ENCODE measurements around the gene LPP.

The LPP gene

DNA sequence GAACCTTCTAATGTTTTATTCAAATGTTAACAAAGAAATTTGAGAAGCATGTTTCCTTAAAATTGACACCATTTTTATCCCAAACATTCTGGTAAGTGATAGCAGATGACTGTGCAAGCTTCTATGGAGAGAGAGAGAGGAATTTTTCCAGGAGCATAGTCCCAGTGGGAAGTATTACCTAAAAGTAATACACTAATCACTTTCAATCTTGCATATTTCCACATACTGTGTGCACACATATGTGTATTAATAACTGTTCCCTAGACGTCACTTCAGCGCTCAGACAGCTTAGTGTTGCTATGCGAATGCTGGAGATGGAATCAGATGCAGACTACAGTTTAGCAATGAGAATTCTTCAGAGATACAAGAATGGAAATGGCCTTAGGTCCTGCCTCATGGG, 593.5 kb downstream of the LPP start:
- peaks cover 10% of the 10 kb centered on the region for H3K4me1 Mint-ChIP-seq
- H3K4me3 Mint-ChIP-seq = no peak overlapping the region
- DNase-seq (ENCODE audit: low spot score in 2 of 2) (no peak), ATAC-seq (no peak)
- H3K9me3 Mint-ChIP-seq = no peaks in the 10 kb centered on the region
- H3K27ac Mint-ChIP-seq = no peak overlapping the region
- no peaks in the 10 kb centered on the region for H3K36me3 Mint-ChIP-seq

DNA sequence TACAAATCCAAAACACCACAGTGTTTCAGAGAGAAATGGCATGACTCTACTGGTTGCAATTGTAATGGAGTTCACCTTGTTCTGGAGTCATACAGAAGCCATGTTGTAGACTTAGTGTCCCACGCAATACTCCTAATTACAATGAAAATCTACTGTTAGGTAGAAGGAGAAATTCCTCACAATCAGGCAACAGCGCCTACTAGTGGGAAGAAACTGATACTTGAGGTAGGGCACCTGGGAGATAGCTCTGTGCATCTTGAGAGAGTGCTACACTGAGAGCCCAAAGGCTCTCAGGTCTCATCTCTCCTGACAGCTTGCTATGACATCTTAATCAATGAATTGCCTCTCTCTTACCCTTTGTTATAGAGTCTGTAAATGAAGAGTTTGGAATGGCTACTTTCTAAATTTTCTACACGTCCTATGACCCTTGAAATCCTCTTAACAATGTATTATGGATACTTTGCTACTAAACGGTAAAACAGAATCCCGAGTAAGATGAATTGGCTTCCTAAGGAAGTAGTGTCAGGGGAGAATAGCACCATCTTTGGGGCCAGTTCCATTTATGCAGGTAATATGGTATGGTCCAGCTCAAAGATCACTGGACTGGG, 595.2 kb downstream of the LPP start:
- Mint-ChIP-seq H3K4me3 (no peak overlapping the region), H3K27ac (no peak overlapping the region), H3K4me1 (peaks cover 19% of the 10 kb centered on the region), H3K9me3 (no peaks in the 10 kb centered on the region), H3K36me3 (peaks cover 4% of the 10 kb centered on the region)
- ATAC-seq (peak; percentile 48), DNase-seq (ENCODE audit: low spot score in 2 of 2) (peak; percentile 20 to 67)

DNA sequence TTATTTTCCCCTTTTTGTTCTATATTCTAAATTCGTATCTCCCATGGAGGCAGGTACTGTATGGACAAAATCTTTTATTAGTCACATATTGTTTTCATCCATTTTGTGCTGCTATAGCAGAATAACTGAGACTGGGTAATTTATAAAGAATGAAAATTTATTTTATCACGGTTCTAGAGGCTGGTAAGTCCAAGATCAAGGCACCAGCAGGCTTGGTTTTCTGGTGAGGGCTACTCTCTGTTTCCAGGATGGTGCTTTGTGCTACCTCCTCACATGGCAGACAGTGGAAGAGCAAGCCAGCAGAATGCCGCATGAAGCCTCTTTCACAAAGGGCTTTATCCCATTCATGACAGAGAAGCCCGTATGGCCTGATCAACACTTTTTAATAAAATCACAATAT, 595.9 kb downstream of the LPP start:
- Mint-ChIP-seq H3K4me1 (peaks cover 19% of the 10 kb centered on the region), H3K9me3 (no peaks in the 10 kb centered on the region), H3K4me3 (no peak overlapping the region), H3K27ac (no peak overlapping the region), H3K36me3 (peaks cover 4% of the 10 kb centered on the region)
- ATAC-seq (no peak), DNase-seq (ENCODE audit: low spot score in 2 of 2) (no peak)

DNA sequence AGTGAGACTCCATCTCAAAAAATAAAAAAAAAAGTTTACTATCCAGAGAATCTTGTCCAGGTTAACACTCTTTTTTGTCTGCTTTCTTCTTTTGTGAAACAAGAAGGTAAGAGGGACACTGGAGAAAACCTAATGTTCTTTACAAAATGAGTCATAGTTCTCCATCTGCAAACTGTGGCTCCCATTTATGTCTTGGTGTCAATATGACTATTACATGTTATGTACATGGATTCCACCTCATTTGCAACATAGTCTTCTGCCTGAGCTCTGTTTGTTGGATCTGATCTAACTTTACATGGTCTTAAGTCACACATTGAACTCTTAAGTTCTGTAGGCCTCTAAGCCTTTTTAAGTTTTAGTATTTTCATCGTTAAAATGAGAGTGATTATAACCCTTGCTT, 596.7 kb downstream of the LPP start:
- H3K4me1 Mint-ChIP-seq = peaks cover 19% of the 10 kb centered on the region

DNA sequence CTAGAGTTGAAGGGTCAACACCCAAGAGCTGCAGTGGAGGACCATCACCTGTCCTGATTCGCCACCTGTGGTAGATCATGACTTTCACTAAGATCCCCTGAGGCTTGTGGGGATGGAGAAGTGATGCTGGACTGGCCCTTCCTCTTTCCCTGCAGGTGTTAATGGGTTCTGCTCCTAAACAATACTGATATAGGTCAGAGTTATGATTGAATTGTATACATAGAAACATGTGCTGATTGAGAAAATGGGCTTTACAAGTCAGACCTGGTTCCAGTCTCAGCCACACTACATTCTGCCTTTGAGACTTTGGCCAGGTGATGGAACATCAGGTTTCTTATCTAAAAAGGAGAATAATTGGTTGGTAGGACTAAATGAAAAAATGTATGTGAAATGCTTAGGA, 598.9 kb downstream of the LPP start:
- peak; percentile 33 for ATAC-seq

More for the DNA sequence above, 596.7 kb downstream of the LPP start:
- H3K36me3 Mint-ChIP-seq = peaks cover 4% of the 10 kb centered on the region
- no peak overlapping the region for H3K27ac Mint-ChIP-seq
- DNase-seq (ENCODE audit: low spot score in 2 of 2) (no peak), ATAC-seq (peak; percentile 55)
- H3K9me3 Mint-ChIP-seq = no peaks in the 10 kb centered on the region
- no peak overlapping the region for H3K4me3 Mint-ChIP-seq

DNA sequence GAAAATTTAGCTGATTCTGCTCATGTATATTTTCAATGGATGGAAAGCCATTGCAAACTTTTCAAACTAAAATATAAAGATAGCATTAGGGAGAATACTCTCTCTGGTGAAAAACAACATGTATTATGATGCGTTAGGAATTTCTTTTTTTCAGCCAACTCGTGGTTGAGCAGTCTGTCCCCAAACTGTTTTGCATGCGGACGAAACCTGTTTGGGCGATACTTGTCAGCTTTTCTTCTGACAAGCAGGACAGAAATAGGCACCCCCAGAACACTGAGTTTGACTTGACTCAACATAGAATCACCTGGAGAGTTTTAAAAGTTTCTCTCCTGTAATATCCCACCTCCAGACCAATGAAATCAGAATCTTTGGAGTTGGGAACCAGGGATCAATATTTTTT, 600.3 kb downstream of the LPP start:
- H3K9me3 Mint-ChIP-seq = no peaks in the 10 kb centered on the region
- peaks cover 16% of the 10 kb centered on the region for H3K4me1 Mint-ChIP-seq
- DNase-seq (ENCODE audit: low spot score in 2 of 2) (no peak), ATAC-seq (no peak)
- H3K27ac Mint-ChIP-seq = no peak overlapping the region
- no peak overlapping the region for H3K4me3 Mint-ChIP-seq
- H3K36me3 Mint-ChIP-seq = peaks cover 4% of the 10 kb centered on the region

More for the DNA sequence above, 598.9 kb downstream of the LPP start:
- Mint-ChIP-seq H3K4me3 (no peak overlapping the region), H3K9me3 (no peaks in the 10 kb centered on the region), H3K27ac (no peak overlapping the region), H3K4me1 (peaks cover 19% of the 10 kb centered on the region), H3K36me3 (peaks cover 4% of the 10 kb centered on the region)
- no peak for DNase-seq (ENCODE audit: low spot score in 2 of 2)

DNA sequence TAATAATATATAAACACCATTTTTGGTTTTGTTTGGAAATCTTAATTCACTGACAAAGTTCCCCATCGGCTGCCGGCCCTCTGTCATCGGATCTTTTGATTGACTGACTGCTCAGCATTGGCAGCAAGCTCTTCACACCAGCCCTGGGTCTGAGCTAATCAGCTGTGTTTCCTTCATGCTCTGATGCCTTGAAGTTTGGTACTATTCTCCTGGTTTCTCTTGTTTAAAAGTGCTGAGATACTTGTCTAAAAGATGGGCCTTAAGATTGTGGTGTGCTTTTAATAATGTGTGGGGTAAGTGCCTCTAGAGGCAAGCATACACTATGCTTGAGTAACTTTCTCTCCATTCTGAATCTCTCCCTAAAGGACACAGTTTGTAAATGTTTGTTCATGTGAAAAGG, 602.3 kb downstream of the LPP start:
- Mint-ChIP-seq H3K27ac (no peak overlapping the region), H3K4me1 (peaks cover 9% of the 10 kb centered on the region), H3K4me3 (no peak overlapping the region), H3K9me3 (no peaks in the 10 kb centered on the region), H3K36me3 (peaks cover 4% of the 10 kb centered on the region)
- no peak for DNase-seq (ENCODE audit: low spot score in 2 of 2)
- no peak for ATAC-seq

DNA sequence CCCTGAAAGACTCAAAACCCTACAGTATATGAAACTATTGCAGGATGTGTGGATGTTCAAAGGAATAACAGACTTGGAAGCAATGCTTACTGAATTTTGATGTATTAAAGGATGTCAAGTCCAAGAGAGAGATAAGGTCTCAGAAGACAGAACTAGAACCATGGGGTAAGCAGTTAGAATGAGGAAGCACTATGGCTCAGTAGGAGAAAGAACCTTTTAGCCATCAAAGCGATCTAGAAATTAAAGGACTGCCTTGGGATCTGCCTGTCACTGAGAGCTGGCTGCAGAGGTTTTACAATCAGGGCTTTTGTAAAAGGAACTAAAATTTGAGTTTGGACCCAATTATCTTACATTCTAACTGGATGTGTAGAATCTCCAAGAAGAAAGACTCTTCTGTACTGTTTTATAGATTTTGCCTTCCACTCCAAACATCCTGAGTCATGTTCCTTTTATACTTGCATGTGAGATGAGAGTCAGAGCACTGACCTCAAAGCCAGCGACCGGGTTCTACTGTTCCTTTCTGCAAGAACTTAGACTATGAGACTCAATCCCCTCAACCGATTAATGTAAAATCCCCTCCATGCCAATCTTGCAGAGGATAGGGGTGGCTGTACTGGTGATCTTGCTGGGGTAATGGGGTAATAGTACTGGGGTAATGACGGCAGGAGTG, 605.5 kb downstream of the LPP start:
- ATAC-seq (no peak), DNase-seq (ENCODE audit: low spot score in 2 of 2) (no peak)
- Mint-ChIP-seq H3K9me3 (no peaks in the 10 kb centered on the region), H3K27ac (no peak overlapping the region), H3K4me3 (no peak overlapping the region), H3K4me1 (no peaks in the 10 kb centered on the region), H3K36me3 (no peaks in the 10 kb centered on the region)

DNA sequence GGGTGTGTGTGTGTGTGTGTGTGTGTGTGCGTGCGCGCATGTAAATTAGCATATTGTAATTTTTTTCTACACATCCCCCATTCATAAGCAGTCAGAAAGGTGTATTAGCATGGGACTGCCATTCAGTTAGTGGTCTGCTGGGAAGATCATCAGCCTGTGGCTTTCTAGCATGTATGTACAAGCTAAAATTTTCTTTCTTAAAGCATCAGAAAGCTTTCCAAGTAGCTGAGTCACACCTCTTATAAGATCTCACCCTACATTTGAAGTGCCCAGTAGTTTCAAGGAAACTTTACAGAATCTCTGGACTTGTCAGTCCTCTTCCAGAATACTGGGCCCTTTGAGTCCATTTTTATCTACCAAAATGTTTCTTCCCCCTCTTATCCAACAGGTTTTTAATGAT, 606.5 kb downstream of the LPP start:
- no peak overlapping the region for H3K27ac Mint-ChIP-seq
- no peaks in the 10 kb centered on the region for H3K9me3 Mint-ChIP-seq
- no peak overlapping the region for H3K4me3 Mint-ChIP-seq
- ATAC-seq (no peak), DNase-seq (ENCODE audit: low spot score in 2 of 2) (no peak)
- no peaks in the 10 kb centered on the region for H3K4me1 Mint-ChIP-seq
- H3K36me3 Mint-ChIP-seq = no peaks in the 10 kb centered on the region

DNA sequence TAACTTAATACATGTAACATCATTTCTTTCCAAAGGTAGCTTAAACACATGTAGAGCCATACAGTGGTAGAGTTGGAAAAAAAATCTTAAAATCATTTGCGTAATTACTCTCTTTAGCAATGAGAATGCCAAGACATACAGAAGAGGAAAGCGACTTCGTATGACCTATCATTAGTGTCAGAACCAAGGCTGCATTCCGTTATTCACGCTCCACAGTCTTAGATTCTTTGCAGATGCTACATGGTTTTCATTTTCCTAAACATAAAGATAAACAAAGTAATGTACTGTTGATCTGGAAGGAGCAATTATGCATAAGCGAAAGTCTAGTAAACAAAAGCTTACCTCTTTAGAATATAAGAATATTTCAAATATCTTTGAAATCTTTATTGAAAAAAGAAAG, 607.5 kb downstream of the LPP start:
- Mint-ChIP-seq H3K4me1 (no peaks in the 10 kb centered on the region), H3K4me3 (no peak overlapping the region), H3K9me3 (no peaks in the 10 kb centered on the region), H3K27ac (no peak overlapping the region), H3K36me3 (no peaks in the 10 kb centered on the region)
- no peak for DNase-seq (ENCODE audit: low spot score in 2 of 2)
- ATAC-seq = no peak

DNA sequence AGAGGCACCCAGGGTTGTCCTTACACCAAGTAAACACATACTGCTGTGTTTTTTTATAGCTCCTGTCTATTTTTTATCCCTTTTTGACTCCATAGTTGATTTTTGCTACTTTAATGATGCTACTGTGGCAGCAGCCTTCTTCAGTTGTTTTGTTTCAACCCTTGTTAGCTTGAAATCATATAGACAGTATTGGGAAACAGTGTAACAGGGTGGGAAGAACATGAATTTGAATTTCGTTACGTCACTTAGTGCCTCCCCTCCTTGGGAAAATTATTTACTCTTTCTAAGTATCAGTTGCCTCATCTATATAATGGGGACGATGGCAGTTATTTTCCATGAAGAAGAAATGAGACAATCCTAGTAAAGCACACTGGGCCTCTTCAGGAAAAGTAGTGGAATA, 608.0 kb downstream of the LPP start:
- DNase-seq (ENCODE audit: low spot score in 2 of 2) (no peak), ATAC-seq (no peak)
- Mint-ChIP-seq H3K4me1 (no peaks in the 10 kb centered on the region), H3K9me3 (no peaks in the 10 kb centered on the region), H3K4me3 (no peak overlapping the region), H3K36me3 (no peaks in the 10 kb centered on the region), H3K27ac (no peak overlapping the region)

DNA sequence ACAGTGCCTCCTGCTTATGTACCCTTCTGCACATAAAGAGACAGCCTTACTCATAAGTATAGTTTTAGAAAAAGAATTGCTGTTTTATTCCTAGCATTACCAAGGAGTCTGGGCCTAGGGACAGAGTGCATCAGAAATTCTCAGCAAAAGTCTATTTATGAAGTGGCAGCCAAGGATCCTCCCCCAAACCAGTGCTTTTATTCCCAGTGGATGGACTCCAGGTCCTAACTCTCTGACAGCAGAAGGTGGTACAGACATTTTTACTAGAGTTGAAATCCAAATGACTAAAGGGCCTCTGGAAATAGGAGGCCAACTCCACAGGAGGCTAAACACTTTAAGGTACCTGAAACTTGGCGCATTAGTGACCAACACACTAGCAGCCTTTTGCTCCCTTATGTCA, 610.7 kb downstream of the LPP start:
- ATAC-seq = no peak
- Mint-ChIP-seq H3K36me3 (no peaks in the 10 kb centered on the region), H3K4me3 (no peak overlapping the region), H3K4me1 (no peaks in the 10 kb centered on the region), H3K9me3 (no peaks in the 10 kb centered on the region), H3K27ac (no peak overlapping the region)
- DNase-seq (ENCODE audit: low spot score in 2 of 2) = no peak

DNA sequence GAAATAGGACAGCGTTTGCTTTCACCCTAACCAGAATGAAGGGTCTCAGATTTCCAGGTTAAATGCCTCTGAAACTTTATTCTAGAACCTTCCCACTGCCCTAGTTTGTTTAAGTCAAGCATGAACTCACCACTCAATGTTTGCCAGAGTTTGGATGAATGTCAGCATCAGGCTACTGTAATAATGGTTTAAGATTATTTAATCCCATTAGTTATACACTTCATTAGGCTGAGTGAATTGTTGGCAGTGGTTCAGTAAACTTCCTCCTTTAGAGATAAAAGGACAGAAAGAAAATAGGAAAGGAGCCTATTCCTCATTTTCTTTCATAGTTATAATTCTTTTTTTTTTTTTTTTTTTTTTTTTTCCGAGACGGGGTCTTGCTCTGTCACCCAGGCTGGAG, 615.9 kb downstream of the LPP start:
- Mint-ChIP-seq H3K27ac (no peak overlapping the region), H3K9me3 (no peaks in the 10 kb centered on the region), H3K36me3 (no peaks in the 10 kb centered on the region), H3K4me3 (no peak overlapping the region), H3K4me1 (no peaks in the 10 kb centered on the region)
- no peak for ATAC-seq
- no peak for DNase-seq (ENCODE audit: low spot score in 2 of 2)

DNA sequence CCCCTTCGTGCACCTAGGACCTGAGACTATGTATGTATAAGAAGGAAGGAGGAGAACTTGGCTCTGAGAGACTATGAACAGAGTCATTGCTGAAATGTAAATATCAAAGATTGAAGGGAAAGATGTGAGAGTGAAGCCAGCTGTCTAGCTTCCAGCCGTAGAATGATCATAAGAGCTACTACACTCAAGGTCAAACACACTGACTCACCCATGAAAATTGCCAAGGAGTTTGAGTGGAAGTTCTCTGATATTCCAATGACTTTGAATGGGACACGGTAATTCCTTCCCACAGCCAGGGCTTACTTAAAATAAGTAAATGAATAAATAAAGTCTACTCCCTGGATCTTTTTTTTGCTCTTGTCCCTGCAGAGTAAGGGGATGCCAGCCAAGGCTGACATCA, 618.9 kb downstream of the LPP start:
- Mint-ChIP-seq H3K4me3 (no peak overlapping the region), H3K4me1 (no peaks in the 10 kb centered on the region), H3K27ac (no peak overlapping the region), H3K9me3 (no peaks in the 10 kb centered on the region), H3K36me3 (no peaks in the 10 kb centered on the region)
- peak in 1 of 2 donors; percentile 6 for DNase-seq (ENCODE audit: low spot score in 2 of 2)
- no peak for ATAC-seq

DNA sequence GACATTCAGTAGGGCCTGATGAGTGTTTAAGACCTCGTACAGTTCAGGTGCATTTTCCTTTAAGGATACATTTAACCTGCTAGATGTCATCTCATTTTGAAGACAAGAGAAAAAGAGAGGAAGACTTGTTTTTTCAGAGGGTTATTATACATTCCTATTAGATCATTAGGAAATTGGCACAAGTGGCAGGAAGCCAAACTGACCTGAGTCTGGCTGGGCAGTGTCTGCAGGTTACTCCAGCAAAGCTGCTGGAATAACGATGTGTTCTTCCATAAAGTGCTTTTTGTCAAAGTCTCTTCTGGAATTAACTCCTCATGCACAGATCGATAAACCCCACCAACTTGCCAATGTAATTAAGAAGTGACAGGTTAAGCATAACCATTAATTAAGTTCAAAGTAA, 621.5 kb downstream of the LPP start:
- Mint-ChIP-seq H3K4me3 (no peak overlapping the region), H3K27ac (no peak overlapping the region), H3K9me3 (no peaks in the 10 kb centered on the region), H3K36me3 (no peaks in the 10 kb centered on the region), H3K4me1 (no peaks in the 10 kb centered on the region)
- DNase-seq (ENCODE audit: low spot score in 2 of 2) (peak in 1 of 2 donors; percentile 6), ATAC-seq (no peak)

DNA sequence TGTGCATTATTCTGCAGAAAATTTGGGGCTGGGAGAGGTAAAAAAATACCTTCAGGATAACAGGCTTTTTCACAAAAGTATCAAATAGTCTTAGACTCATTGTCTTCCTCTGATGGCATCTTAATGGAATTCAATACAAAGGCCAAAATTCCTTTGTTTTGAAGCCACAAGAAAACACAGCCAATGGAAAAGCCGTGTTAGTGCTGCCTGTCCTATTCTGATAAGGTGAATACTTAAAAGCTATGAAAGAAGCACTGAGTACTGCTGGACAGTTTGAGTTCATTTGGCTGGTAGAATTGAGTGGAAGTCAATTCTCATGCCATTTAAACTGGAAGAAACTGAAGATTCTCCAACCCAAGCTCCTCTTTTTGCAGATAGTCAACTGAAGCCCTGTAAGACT, 622.5 kb downstream of the LPP start:
- Mint-ChIP-seq H3K4me1 (no peaks in the 10 kb centered on the region), H3K27ac (no peak overlapping the region)
- no peak for ATAC-seq

More for the DNA sequence above, 622.5 kb downstream of the LPP start:
- no peak for DNase-seq (ENCODE audit: low spot score in 2 of 2)
- Mint-ChIP-seq H3K36me3 (no peaks in the 10 kb centered on the region), H3K4me3 (no peak overlapping the region), H3K9me3 (no peaks in the 10 kb centered on the region)
